Activated CD8-positive, alpha-beta memory T cell treated with anti-CD3 and anti-CD28 coated beads, Interleukin-2, amount 50 U/mL, for 24 hours (primary cell): ENCODE data around the gene DNAJC7.
"Not testable (repeated sequence)": the region's sequence is repeated elsewhere in the genome, so short reads cannot be mapped to it uniquely, and the experiment has no call there.

Experiments used
- DNase-seq: peaks from one replicate; pipeline ENCODE4 v3.0.0-alpha.2; 2020; ENCODE audit errors: extremely low read depth

The DNAJC7 gene

DNA sequence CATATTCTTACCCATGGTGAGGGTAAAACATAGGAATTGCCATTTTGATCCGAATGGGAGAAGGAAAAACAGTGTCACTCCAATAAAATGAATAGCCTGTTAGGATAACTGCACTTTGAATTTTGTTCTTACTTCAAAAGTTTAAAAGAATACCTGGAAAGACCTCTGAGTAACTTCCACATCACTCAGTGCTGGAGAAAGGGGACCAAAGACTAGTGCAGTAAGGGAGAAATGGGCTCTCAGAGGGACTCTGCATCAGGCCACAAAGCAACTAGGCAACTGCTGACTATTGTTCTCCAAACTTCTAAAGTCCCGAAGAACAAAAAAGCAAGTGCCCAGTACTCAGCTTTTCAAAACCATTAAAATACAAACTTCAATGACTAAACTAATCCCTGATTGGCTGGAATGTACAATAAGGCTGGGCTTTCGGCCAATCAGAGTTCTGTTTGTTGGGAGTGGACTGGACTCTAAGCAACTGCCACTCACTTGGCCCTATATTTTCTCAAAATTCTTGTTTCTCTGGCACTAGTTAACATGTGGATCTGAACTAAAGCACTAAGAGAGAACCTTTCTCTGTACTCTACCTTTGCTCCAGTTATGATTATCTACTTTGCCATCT, 6.2 kb downstream of the DNAJC7 start:
- DNase-seq, result no peak

DNA sequence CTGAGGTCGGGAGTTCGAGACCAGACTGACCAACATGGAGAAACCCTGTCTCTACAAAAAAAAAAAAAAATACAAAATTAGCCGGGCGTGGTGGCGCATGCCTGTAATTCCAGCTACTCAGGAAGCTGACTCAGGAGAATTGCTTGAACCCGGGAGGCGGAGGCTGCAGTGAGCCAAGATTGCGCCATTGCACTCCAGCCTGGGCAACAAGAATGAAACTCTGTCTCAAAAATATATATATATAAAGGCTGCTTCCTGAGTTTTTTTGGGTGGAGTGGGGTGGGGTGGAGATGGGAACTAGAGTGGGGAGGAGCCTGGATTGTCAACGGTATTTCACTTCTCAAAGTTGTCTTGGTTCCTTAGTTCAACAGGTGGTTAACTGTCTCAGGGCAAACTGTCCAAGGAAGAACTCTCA, 7.0 kb downstream of the DNAJC7 start:
- DNase-seq, result not testable (repeated sequence)

- DNase-seq, result no peak
Measured at GRCh38 chr17:42009170-42009569, 8.1 kb downstream of the DNAJC7 start.

GRCh38 chr17:42005166-42005565, 12.1 kb downstream of the DNAJC7 start:
- no peak for DNase-seq

DNA sequence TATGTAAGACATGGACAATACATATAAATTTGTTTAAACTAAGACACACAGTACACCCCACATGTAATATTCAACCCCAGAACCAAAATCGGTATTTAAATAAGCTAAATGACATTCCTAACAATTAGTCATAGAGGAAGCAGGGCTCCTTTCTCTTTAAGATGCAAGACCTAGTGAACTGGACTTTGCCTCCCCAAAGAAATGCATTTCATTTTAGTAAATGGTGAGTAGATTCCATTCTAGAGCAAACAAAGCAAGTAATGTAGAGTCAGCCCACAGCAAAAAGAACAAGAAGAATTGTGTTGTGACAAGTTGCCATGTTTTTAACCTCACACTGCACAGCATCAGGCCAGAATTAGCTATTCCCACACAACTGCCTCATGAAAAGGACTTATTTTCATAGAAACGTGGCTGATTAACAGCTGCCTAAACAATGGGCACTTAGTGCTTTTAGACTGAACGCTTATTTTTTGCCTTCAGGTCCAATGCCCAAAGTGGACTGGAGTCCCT, 14.4 kb downstream of the DNAJC7 start:
- DNase-seq, result no peak

- DNase-seq, result no peak
Measured at GRCh38 chr17:42002175-42002791, 15.0 kb downstream of the DNAJC7 start.

DNA sequence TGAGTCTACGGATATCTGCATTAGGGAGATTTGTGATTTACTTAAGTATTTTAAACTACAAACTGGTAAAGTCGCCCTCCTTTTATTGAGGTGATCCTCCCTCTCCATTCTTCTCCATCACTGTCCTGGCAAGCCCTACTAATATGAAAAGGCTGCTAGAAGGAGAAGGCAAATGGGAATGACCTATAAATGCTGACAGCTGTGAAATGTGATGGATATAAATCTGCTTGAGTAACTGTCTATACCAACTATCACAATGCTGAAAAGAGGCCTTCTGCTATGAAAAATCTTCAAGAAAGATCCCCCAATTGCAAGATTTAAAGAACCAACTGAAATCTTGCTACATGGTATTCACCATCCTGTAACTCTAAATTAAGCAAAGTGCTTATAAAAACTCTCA, 15.5 kb downstream of the DNAJC7 start:
- no peak for DNase-seq

DNA sequence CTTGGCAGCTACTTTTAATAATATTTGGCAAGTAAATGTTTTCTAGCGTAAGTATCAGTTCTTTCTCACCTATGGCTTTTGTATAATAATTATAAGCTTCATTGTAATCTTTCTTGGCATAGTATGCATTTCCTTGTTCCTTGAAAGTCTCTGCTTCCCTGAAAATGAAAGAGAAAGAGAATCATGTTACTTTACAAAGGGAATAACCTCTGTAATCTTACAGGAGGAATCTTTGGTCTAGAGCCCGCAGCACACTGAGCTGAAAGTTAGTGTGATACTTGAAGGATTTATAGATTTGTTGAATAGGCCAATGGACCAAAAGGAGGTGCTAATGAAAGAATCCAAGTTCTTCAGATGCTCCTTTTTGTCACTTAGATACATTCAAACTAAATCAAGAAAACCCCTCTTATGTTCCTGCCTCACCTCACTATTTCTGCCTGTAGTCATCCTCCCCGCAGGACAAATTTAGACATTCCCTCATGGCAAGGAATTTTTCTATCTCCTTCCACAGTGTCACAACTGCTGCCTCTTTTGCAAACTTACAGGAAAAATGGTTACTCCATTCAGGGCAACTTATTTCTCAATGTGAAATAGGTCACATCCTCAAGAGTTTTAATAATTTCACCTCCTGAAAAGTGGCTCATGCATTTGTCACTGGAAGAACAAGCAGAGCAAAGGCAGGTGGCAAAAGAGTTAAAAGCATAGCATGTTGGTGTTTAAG, 16.7 kb downstream of the DNAJC7 start:
- no peak for DNase-seq

DNA sequence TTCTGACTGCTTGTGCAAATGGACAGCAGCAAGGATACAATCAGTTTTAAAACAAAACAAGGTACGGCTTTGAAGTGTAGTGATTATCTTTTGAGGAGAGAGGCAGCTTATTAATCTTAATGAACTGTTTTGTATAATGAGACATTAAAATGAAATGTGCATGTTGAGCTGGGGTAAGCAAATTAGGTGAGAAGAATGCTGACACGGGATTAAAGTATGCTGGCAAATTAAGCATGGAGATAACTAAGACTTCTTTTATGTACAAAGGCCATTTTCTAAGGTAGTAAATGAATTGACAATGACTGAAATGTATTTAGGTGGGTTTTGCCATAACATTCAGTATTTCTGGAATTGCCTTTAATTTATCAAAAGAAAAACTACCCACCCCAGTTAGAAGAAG, 18.7 kb downstream of the DNAJC7 start:
- DNase-seq, result no peak

DNA sequence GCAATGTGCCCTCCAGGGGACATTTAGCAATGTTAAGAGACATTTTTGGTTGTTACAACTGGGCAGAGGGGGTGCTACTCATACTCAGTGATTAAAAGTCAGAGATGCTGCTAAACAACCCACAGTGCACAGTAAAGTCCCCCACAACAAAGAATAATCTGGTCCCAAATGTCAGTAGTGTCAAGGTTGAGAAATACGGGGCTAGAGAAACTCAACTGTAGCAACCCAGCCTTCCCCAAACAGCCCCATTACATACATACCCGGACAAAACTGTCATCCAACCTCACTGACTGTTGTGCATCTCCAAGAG, 20.4 kb downstream of the DNAJC7 start:
- no peak for DNase-seq

DNA sequence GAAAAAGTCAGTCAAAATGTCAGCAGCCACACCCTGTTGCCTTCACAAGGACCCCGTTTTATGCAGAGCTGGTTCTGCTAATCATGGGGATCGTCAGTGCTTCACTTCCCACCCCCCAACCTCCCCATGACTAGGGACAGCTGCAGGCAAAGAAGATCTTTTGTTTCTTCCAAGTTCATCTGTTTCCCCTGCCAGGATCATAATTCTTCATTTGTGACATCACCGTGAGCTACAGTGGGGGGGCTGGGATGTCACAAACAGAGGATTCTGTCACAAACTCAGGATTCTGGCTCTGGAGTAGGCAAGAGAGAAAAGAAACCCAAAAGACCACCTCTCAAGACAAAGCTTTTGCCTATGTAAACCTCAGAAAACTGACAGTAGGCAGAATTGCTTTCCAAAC, 24.7 kb downstream of the DNAJC7 start:
- no peak for DNase-seq

DNA sequence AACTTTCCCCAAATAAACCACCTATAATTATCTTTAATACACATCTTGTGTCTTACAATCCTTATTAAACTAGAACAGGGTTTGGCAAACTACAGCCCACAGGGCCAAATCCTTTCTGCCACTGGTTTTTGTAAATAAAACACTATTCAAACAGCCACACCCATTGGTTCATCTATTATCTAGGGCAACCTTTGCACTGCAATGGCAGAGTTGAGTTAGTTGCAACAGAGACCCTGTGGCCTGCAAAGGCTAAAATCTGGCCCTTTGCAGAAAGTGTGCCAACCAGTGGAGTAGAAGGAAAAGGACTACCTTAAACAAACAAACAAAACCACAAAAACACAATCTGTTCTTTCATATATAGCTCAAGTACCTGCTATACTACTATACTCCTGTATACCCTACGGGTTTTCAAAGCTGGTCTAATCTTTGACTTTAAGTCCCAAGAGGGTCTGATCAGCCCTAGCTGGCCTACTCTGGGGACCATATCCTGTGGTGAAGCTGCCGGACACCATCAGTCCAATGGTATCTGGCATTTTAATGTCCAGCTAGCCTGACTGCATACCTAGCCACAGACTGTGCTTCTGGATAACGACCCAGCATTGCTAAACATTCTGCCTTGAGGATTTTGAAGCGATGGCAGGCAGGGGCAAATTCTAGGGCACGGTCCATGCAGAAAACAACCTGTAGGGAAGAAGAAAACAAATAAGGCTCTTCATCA, 27.4 kb downstream of the DNAJC7 start:
- no peak for DNase-seq

DNA sequence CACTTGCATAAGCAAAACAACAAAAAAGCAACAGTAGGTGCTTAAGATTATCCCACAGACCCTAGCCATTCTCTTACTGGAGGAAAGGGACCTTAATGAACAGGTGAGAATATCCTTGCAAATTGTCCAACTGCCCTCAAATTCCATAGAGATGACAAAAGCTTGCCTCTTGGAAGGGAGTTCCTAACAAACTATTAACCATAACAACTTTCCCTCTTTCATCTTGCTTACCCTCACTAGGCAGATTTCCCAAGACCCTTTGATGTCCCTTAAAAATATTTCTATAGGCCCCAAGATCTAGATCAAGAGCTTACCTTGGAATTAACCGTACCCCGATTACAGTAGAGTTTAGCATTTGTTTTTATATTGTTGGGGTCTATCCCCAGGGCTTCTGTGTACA, 28.8 kb downstream of the DNAJC7 start:
- no peak for DNase-seq

DNA sequence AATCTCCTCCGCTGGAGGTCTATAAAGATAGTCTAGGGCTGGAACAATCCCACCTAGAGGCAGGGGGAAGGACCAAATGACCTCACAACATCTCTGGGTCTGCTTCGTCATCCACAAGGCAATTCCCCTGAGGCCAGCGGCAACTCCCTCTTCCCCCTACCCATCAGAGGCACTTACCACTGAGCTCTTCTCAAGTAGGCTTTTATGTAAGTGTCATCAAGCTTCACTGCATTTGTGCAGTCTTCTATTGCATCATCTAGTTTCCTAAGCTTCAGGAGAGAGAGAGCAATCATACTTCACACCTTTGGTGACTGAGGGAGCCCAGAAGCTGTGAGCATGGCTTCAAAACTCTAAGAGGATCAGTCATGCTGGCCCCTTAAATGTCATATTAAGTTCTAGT, 29.6 kb downstream of the DNAJC7 start:
- DNase-seq, result no peak

GRCh38 chr17:41986634-41987033, 30.6 kb downstream of the DNAJC7 start:
- DNase-seq, result no peak

- DNase-seq, result no peak
Measured at GRCh38 chr17:41985919-41986318, 31.3 kb downstream of the DNAJC7 start.

- no peak for DNase-seq
Measured at GRCh38 chr17:41984454-41984853, 32.8 kb downstream of the DNAJC7 start.

DNA sequence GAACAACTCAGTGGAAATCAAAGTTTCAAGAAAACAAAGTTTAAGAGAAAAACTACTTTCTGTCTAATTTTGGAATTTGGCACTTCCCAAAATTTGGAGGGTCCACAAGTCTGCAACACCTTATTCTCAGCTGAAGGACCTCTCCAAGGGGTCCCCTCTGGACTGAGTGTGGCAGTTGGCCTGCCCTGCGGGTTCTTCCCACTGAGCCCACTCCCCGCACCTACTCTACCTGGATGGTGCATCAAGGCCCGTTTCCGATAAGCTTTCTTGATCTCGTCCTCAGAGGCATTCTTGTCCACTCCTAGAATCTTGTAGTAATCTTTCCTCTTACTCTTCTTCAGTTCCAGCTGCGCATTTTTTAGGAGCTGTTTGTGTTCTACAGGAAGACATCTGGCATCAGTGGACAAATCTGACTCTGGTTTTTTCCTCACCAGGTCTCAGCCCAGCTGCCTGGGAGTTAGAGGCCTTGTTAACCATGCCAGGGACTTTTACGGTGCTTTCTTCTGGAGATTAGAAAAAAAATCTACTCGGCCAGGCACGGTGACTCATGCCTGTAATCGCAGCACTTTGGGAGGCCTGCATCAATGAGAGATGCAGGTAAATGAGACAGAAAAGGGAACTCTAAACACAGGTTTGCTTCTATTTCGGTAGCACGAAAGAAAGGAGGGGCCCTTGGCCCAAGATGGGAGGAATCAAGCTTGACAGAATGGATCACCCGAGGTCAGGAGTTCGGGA, 35.0 kb downstream of the DNAJC7 start:
- no peak for DNase-seq

DNA sequence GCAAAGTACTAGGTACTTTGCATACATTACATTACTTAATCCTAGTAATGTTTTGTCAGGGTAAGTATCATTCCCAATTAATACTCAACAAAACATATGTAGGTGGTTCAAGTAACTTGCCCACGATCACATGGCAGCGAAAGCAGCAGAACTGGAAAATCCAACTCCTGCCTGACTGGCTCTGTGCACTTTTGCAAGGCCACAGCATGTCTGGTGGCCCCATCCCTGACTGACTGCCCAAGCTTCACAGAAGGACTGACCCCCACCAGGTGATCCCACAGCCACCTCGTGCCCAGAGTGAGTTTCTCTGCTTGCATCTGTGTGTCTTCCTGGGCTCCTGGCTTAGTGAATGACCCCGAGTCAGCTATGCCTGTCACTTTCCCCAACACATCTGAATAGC, 39.2 kb downstream of the DNAJC7 start:
- no peak for DNase-seq

DNA sequence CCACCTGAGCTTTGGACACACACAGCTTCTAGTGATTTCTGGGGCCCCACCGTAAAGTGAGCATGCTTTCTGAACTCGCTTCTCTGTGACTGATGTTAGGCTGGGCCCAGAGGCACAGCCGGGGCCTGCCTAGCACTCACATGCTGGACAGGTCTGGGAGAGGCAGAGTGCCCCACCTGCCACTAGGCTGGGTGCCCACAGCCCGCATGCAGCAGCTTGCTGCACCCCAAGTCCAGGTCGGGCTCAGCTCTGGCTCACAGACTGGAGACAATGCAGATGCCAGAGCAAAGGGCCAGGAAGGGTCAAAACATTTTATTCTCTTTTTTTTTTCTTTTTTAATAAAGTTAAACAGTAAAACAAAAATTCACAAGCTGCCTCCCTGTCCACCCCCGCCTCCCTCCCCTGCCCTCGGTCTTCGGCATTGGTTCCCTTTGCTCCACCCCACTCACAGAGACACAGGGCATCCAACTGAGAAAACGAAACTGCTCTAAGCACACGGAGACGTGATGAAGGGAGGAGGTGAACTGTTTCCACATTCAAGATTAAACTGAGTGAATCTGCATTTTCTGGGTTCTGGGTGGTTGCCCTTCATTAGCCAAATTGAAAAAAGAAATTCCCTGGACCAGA, 41.0 kb downstream of the DNAJC7 start:
- DNase-seq, result no peak
